A549 (cell line): ENCODE measurements around the gene SEMA3E. TPM values are rescaled to one million over a fixed set of nuclear protein-coding genes. Genes with fewer than 3 reads are reported as not detected.

Experiments used
- ATAC-seq, 2 experiments: fragments of 200-7000 bp in 1 of 2; fragments of >200 bp in 1 of 2; cut with Nextera tagmentation in 1 of 2; cut with Tn5 transposase in 1 of 2; 3 replicates each; pipeline versions ENCODE4 v1.8.0 to v1.9.1; 2018 to 2020; ENCODE audit warnings: mild to moderate bottlenecking in 1 of 2, moderate library complexity in 1 of 2
- CTCF ChIA-PET: fragments of 300-600 bp; sonication (Branson Sonifier 250); formaldehyde crosslinking; extraction: SDS; loops from one replicate; lab custom pipeline; 2021; ENCODE audit warnings: antibody characterized with exemption, inconsistent platforms; lab: Yijun Ruan, JAX
- POLR2A ChIA-PET: fragments of 350-600 bp; formaldehyde crosslinking; extraction: SDS; loops from one replicate; lab custom pipeline; 2021; ENCODE audit warnings: antibody characterized with exemption, inconsistent platforms; lab: Yijun Ruan, JAX
- DNase-seq, 2 experiments: peaks; one replicate each; pipeline versions ENCODE4 v3.0.0 to v3.0.0-alpha.2; 2011 to 2016; ENCODE audit warnings: low read depth in 1 of 2, low spot score in 1 of 2
- FAIRE-seq: peaks from 2 replicates; lab custom pipeline; 2011; peaks lifted over from hg19 to GRCh38; lab: Jason Lieb, UNC
- H3K27ac ChIP-seq, 2 experiments: fragments of >200 bp; sonication (Bioruptor Twin); formaldehyde crosslinking; 3 replicates each; pipeline ENCODE4 v1.5.1; 2016 to 2017
- H3K4me1 ChIP-seq: fragments of >200 bp; sonication (Bioruptor Twin); formaldehyde crosslinking; 3 replicates; pipeline ENCODE4 v1.6.1; 2016
- H3K4me2 ChIP-seq: fragments of >200 bp; sonication (Bioruptor Twin); formaldehyde crosslinking; 3 replicates; pipeline ENCODE4 v1.6.1; 2016
- H3K4me3 ChIP-seq: fragments of >200 bp; sonication (Bioruptor Twin); formaldehyde crosslinking; 3 replicates; pipeline ENCODE4 v1.5.1; 2016
- H3K9me3 ChIP-seq: fragments of >200 bp; sonication (Bioruptor Twin); formaldehyde crosslinking; 3 replicates; pipeline ENCODE4 v1.6.1; 2016
- BHLHE40 ChIP-seq: IDR thresholded peaks from 2 replicates; pipeline ENCODE4 v1.6.1; 2012; ENCODE audit warnings: low read depth, low read length, inconsistent platforms
- CBX2 ChIP-seq: fragments of 200-600 bp; sonication (generic); IDR thresholded peaks from 2 replicates; pipeline ENCODE4 v1.6.1; 2016; ENCODE audit warnings: low read depth, mild to moderate bottlenecking, borderline replicate concordance
- CBX8 ChIP-seq: fragments of 200-600 bp; sonication (generic); IDR thresholded peaks from 2 replicates; pipeline ENCODE4 v1.6.1; 2016
- FOSB ChIP-seq: fragments of 250-450 bp; sonication (Bioruptor Pico); IDR thresholded peaks from 2 replicates; pipeline ENCODE4 v1.5.0; 2020; ENCODE audit warnings: mild to moderate bottlenecking, moderate library complexity
- FOSL2 ChIP-seq, 2 experiments: fragments of 450-650 bp in 1 of 2; fragments of >200 bp in 1 of 2; sonication (Bioruptor Twin) in 1 of 2; formaldehyde crosslinking; IDR thresholded peaks; 2 replicates each; pipeline versions ENCODE4 v1.5.0 to v1.6.1; 2016 to 2020; ENCODE audit warnings: mild to moderate bottlenecking in 1 of 2, moderate library complexity in 1 of 2
- FOXS1 ChIP-seq: fragments of 250-450 bp; sonication (Bioruptor Pico); IDR thresholded peaks from 2 replicates; pipeline ENCODE4 v1.5.0; 2020; ENCODE audit warnings: mild to moderate bottlenecking, moderate library complexity
- GATA3 ChIP-seq: IDR thresholded peaks from 2 replicates; pipeline ENCODE4 v1.6.1; 2012; ENCODE audit warnings: borderline replicate concordance
- HOXB5 ChIP-seq: fragments of 250-450 bp; sonication (Bioruptor Pico); IDR thresholded peaks from 2 replicates; pipeline ENCODE4 v1.5.0; 2020; ENCODE audit warnings: mild to moderate bottlenecking, moderate library complexity
- JUN ChIP-seq, 2 experiments: fragments of >200 bp; sonication (Bioruptor Twin); formaldehyde crosslinking; IDR thresholded peaks; 2 replicates in 1 of 2; 3 replicates in 1 of 2; pipeline ENCODE4 v1.6.1; 2016 to 2017
- KDM1A ChIP-seq: fragments of 200-600 bp; sonication (generic); IDR thresholded peaks from 2 replicates; pipeline ENCODE4 v1.6.1; 2016; ENCODE audit warnings: low read depth, mild to moderate bottlenecking
- MAFK ChIP-seq: fragments of 450-650 bp; IDR thresholded peaks from 2 replicates; pipeline ENCODE4 v1.6.1; 2014; ENCODE audit not compliant: partially characterized antibody
- MAZ ChIP-seq: fragments of 150-350 bp; IDR thresholded peaks from 2 replicates; pipeline ENCODE4 v1.6.1; 2014; ENCODE audit warnings: antibody characterized with exemption, low read depth, low read length, borderline replicate concordance
- NPAS2 ChIP-seq: fragments of 250-450 bp; sonication (Bioruptor Pico); IDR thresholded peaks from 2 replicates; pipeline ENCODE4 v1.8.0; 2022; ENCODE audit warnings: mild to moderate bottlenecking, moderate library complexity, borderline replicate concordance
- RNF2 ChIP-seq: fragments of 200-600 bp; sonication (generic); IDR thresholded peaks from 2 replicates; pipeline ENCODE4 v1.6.1; 2016; ENCODE audit warnings: low read depth, mild to moderate bottlenecking, antibody characterized with exemption, moderate library complexity, borderline replicate concordance
- TFCP2L1 ChIP-seq: fragments of 250-450 bp; sonication (Bioruptor Pico); IDR thresholded peaks from 2 replicates; pipeline ENCODE4 v1.5.0; 2021; ENCODE audit warnings: mild to moderate bottlenecking
- ZFP36 ChIP-seq: fragments of 450-650 bp; IDR thresholded peaks from 2 replicates; pipeline ENCODE4 v1.6.1; 2014; ENCODE audit warnings: borderline replicate concordance; ENCODE audit not compliant: partially characterized antibody
- ZNF302 ChIP-seq: fragments of 250-450 bp; sonication (Bioruptor Pico); IDR thresholded peaks from 2 replicates; pipeline ENCODE4 v1.9.0; 2021; ENCODE audit warnings: inconsistent platforms, mild to moderate bottlenecking, moderate library complexity
- WGBS: methylation state at CpG from one replicate; pipeline ENCODE4 v1.1.6; 2017; ENCODE audit errors: missing lambda C conversion rate; 5-methylcytosine and 5-hydroxymethylcytosine counted together
- polyA plus RNA-seq, 4 experiments: library from polyadenylated mRNA; depleted of rRNA in 3 of 4; stranded (reverse); fragments of >200 nt; fragmentation: RNase III in 1 of 4; extraction: RNeasy Plus Mini Kit Qiagen cat#74134 plus additional on column Dnase treatment in 1 of 4; gene quantifications; 2 replicates in 3 of 4; 3 replicates in 1 of 4; pipeline ENCODE4 v1.2.3, GENCODE V29; 2011 to 2017
- TF ChIP-seq, protein P1 (sequence below): fragments of >200 bp; sonication (Bioruptor Twin); formaldehyde crosslinking; IDR thresholded peaks from 2 replicates; pipeline ENCODE4 v1.6.1; 2016
- TF ChIP-seq, protein P2 (sequence below): fragments of 200-600 bp; sonication (generic); IDR thresholded peaks from 2 replicates; pipeline ENCODE4 v1.6.1; 2016; ENCODE audit warnings: antibody characterized with exemption, mild to moderate bottlenecking, moderate library complexity
- TF ChIP-seq, protein P3 (sequence below): fragments of >200 bp; sonication (Bioruptor Twin); formaldehyde crosslinking; IDR thresholded peaks from 3 replicates; pipeline ENCODE4 v1.5.1; 2016
- TF ChIP-seq, protein P4 (sequence below): fragments of 150-350 bp; IDR thresholded peaks from 2 replicates; pipeline ENCODE4 v1.6.1; 2014; ENCODE audit warnings: low read depth, mild to moderate bottlenecking, low read length
- TF ChIP-seq, protein P5 (sequence below): IDR thresholded peaks from 2 replicates; pipeline ENCODE4 v1.6.1; 2012

The SEMA3E gene
- polyA plus RNA-seq, 2 of the 4 experiments (the other 2 are of a cell fraction) = 1.4 to 2.3 TPM

DNA sequence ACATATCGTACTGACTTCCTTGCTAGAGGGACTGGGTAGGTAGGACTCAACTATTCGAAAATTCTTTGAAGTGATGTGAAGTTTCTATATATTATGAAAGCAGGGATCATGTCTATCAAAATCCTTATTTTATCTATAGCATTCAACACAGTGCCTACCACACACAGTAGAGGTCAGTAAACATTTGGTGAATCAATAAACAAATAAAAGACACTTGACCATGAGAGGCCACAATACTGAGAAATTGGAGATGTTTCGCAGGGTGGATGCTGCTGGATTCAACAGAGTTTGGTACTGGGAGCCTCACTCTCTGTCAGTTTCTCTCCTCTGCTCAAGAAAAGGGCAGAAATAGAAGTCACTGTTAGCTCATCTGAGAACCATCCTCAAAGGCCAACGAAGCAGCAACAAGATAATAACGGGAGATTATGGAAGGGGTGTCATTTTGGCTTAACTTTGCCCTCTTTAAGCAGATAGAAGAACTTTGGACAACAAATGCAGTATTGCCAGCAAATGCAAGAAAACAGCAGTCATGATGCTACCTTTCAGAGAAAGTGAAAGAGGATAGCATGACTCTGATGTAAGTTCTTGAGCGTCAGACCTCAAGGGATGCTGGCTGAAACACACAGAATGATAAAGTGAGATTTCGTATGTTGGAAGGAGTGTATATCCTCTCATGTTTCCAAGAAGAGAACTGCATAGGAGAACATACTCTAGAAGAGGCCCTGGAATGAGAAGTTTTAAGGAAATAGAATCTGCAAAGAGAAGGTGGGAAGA, 107.6 kb downstream of the SEMA3E start:
- H3K4me1 ChIP-seq = peaks cover 19% of the 10 kb centered on the region
- peak in 1 of 2 experiments; percentile 60; a peak in 2 of 6 replicates for ATAC-seq
- POLR2A ChIA-PET = no interaction called here
- no peak for FAIRE-seq
- H3K4me3 ChIP-seq = no peak overlapping the region
- no peak overlapping the region for H3K27ac ChIP-seq
- 0 out of 3 replicates have a peak overlapping the region, but pooled peaks have one; percentile 5 for H3K4me2 ChIP-seq
- 83% methylated on average over 7 of the region's 7 CpGs for WGBS
- CTCF ChIA-PET = no interaction called here
- no peak for DNase-seq
- no peaks in the 10 kb centered on the region for H3K9me3 ChIP-seq
- TF ChIP-seq FOXS1 (CRISPR knock-in tag) (no peak), MAFK (no peak), NPAS2 (CRISPR knock-in tag) (no peak), TFCP2L1 (CRISPR knock-in tag) (no peak), CBX2 (no peak), FOSB (CRISPR knock-in tag) (no peak)
- TF ChIP-seq, protein P1, sequence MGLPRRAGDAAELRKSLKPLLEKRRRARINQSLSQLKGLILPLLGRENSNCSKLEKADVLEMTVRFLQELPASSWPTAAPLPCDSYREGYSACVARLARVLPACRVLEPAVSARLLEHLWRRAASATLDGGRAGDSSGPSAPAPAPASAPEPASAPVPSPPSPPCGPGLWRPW = no peak
- TF ChIP-seq, protein P2, sequence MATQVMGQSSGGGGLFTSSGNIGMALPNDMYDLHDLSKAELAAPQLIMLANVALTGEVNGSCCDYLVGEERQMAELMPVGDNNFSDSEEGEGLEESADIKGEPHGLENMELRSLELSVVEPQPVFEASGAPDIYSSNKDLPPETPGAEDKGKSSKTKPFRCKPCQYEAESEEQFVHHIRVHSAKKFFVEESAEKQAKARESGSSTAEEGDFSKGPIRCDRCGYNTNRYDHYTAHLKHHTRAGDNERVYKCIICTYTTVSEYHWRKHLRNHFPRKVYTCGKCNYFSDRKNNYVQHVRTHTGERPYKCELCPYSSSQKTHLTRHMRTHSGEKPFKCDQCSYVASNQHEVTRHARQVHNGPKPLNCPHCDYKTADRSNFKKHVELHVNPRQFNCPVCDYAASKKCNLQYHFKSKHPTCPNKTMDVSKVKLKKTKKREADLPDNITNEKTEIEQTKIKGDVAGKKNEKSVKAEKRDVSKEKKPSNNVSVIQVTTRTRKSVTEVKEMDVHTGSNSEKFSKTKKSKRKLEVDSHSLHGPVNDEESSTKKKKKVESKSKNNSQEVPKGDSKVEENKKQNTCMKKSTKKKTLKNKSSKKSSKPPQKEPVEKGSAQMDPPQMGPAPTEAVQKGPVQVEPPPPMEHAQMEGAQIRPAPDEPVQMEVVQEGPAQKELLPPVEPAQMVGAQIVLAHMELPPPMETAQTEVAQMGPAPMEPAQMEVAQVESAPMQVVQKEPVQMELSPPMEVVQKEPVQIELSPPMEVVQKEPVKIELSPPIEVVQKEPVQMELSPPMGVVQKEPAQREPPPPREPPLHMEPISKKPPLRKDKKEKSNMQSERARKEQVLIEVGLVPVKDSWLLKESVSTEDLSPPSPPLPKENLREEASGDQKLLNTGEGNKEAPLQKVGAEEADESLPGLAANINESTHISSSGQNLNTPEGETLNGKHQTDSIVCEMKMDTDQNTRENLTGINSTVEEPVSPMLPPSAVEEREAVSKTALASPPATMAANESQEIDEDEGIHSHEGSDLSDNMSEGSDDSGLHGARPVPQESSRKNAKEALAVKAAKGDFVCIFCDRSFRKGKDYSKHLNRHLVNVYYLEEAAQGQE = no peak

DNA sequence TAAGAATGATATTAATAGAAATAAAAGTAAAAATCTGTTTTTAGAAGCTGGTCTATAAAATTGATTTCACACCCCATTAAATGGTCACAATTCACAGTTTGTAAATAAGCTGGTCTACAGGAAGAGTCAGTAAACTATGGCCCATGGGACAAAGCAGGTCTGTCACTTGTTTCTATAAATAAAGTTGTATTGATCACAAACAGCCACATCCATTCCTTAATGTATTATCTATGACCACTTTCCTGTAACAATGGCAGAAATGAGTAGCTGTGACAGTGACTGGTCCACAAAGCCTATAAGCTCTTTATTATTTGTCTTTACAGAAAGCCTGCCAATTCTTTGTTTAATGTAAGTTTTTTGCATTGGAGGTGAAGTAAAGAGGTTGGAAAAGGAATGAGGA, 114.5 kb downstream of the SEMA3E start:
- Histone ChIP-seq H3K9me3 (no peaks in the 10 kb centered on the region), H3K4me3 (no peak overlapping the region), H3K27ac (no peak overlapping the region), H3K4me1 (peaks cover 13% of the 10 kb centered on the region), H3K4me2 (no peak overlapping the region)
- no peak for ATAC-seq
- no peak for DNase-seq
- POLR2A ChIA-PET = no interaction called here
- TF ChIP-seq, protein P3, sequence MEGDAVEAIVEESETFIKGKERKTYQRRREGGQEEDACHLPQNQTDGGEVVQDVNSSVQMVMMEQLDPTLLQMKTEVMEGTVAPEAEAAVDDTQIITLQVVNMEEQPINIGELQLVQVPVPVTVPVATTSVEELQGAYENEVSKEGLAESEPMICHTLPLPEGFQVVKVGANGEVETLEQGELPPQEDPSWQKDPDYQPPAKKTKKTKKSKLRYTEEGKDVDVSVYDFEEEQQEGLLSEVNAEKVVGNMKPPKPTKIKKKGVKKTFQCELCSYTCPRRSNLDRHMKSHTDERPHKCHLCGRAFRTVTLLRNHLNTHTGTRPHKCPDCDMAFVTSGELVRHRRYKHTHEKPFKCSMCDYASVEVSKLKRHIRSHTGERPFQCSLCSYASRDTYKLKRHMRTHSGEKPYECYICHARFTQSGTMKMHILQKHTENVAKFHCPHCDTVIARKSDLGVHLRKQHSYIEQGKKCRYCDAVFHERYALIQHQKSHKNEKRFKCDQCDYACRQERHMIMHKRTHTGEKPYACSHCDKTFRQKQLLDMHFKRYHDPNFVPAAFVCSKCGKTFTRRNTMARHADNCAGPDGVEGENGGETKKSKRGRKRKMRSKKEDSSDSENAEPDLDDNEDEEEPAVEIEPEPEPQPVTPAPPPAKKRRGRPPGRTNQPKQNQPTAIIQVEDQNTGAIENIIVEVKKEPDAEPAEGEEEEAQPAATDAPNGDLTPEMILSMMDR = no peak
- TF ChIP-seq TFCP2L1 (CRISPR knock-in tag) (no peak), HOXB5 (no peak), KDM1A (no peak), MAZ (no peak), RNF2 (no peak), GATA3 (no peak), CBX8 (no peak), FOSB (CRISPR knock-in tag) (no peak), NPAS2 (CRISPR knock-in tag) (no peak), ZNF302 (CRISPR knock-in tag) (no peak), FOXS1 (CRISPR knock-in tag) (no peak), ZFP36 (no peak), JUN (IDR thresholded peaks at IDR 0.05) (no peak), BHLHE40 (no peak), FOSL2 (IDR thresholded peaks at IDR 0.05) (no peak), FOSL2 (CRISPR knock-in tag; IDR thresholded peaks at IDR 0.05) (no peak)
- TF ChIP-seq, protein P4, sequence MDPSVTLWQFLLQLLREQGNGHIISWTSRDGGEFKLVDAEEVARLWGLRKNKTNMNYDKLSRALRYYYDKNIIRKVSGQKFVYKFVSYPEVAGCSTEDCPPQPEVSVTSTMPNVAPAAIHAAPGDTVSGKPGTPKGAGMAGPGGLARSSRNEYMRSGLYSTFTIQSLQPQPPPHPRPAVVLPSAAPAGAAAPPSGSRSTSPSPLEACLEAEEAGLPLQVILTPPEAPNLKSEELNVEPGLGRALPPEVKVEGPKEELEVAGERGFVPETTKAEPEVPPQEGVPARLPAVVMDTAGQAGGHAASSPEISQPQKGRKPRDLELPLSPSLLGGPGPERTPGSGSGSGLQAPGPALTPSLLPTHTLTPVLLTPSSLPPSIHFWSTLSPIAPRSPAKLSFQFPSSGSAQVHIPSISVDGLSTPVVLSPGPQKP = no peak
- TF ChIP-seq, protein P5, sequence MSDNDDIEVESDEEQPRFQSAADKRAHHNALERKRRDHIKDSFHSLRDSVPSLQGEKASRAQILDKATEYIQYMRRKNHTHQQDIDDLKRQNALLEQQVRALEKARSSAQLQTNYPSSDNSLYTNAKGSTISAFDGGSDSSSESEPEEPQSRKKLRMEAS = no peak
- TF ChIP-seq, protein P2 = no peak
- no peak for FAIRE-seq
- CTCF ChIA-PET = interaction anchor here (1.5 kb wide), 1 partner anchor 10 kb away, joined by 5 read pairs; no protein-coding TSS in a partner anchor
